Panc1 (cell line): ENCODE results near the gene DCLK2.

Experiments
- CTCF ChIP-seq: fragments of 450-650 bp; IDR thresholded peaks from 2 replicates; pipeline ENCODE4 v1.5.1; 2017; ENCODE audit warnings: mild to moderate bottlenecking
- POLR2AphosphoS5 ChIP-seq: IDR thresholded peaks from 2 replicates; pipeline ENCODE4 v1.6.1; 2012; ENCODE audit warnings: mild to moderate bottlenecking, low read depth, low read length, moderate library complexity

GRCh38 chr4:150236626-150237025 lies 158.4 kb downstream of the DCLK2 start:
- no peak for TF ChIP-seq CTCF
- TF ChIP-seq POLR2AphosphoS5, result no peak
